Stimulated activated CD8-positive, alpha-beta memory T cell treated with anti-CD3 and anti-CD28 coated beads, Interleukin-15, amount 100 ng/mL, for 48 hours (primary cell): Measurements from ENCODE around the gene CXorf49.
"Not testable (repeated sequence)": the region's sequence is repeated elsewhere in the genome, so short reads cannot be mapped to it uniquely, and the experiment has no call there.

ENCODE experiments used
- DNase-seq, 2 donors: peaks; one replicate each; pipeline ENCODE4 v3.0.0-alpha.2; 2020; ENCODE audit warnings: low read depth in 2 of 2

Gene CXorf49

GRCh38 chrX:71718185-71718584 lies at the start of gene CXorf49:
CXorf49 (minus strand) TSS chrX:71718285; CDS start chrX:71718151, 134 bp downstream.
- DNase-seq, result not testable (repeated sequence)

- not testable (repeated sequence) for DNase-seq
Measured at GRCh38 chrX:71767134-71767533, 49.0 kb upstream of the CXorf49 start.

GRCh38 chrX:71765613-71766012 lies 47.5 kb upstream of the CXorf49 start:
- not testable (repeated sequence) for DNase-seq

- DNase-seq, result not testable (repeated sequence)
Measured at GRCh38 chrX:71764832-71765231, 46.7 kb upstream of the CXorf49 start.

- not testable (repeated sequence) for DNase-seq
Measured at GRCh38 chrX:71763049-71763448, 45.0 kb upstream of the CXorf49 start, which contains the start of gene CXorf49B. CXorf49B (plus strand) TSS chrX:71763349; CDS start chrX:71763424, 75 bp downstream.

- not testable (repeated sequence) for DNase-seq
Measured at GRCh38 chrX:71760688-71761281, 42.7 kb upstream of the CXorf49 start.

GRCh38 chrX:71720289-71720886 lies 2.3 kb upstream of the CXorf49 start:
- DNase-seq, result not testable (repeated sequence)

- DNase-seq, result not testable (repeated sequence)
Measured at GRCh38 chrX:71719195-71719594, 1.1 kb upstream of the CXorf49 start.

GRCh38 chrX:71716323-71716722 lies 1.8 kb downstream of the CXorf49 start:
- not testable (repeated sequence) for DNase-seq

- DNase-seq, result not testable (repeated sequence)
Measured at GRCh38 chrX:71715551-71715950, 2.5 kb downstream of the CXorf49 start.

- not testable (repeated sequence) for DNase-seq
Measured at GRCh38 chrX:71714064-71714463, 4.0 kb downstream of the CXorf49 start.

- DNase-seq, result not testable (repeated sequence)
Measured at GRCh38 chrX:71702853-71703252, 15.2 kb downstream of the CXorf49 start.

- not testable (repeated sequence) for DNase-seq
Measured at GRCh38 chrX:71699023-71699344, 19.1 kb downstream of the CXorf49 start.

- not testable (repeated sequence) for DNase-seq
Measured at GRCh38 chrX:71698299-71699022, 19.6 kb downstream of the CXorf49 start.

GRCh38 chrX:71697466-71698298 lies 20.4 kb downstream of the CXorf49 start:
- not testable (repeated sequence) for DNase-seq

GRCh38 chrX:71696641-71697465 lies 21.2 kb downstream of the CXorf49 start:
- not testable (repeated sequence) for DNase-seq

GRCh38 chrX:71679575-71680207 lies 38.4 kb downstream of the CXorf49 start:
- no peak for DNase-seq

GRCh38 chrX:71677195-71677594 lies 40.9 kb downstream of the CXorf49 start:
- not testable (repeated sequence) for DNase-seq

GRCh38 chrX:71676068-71676795 lies 41.9 kb downstream of the CXorf49 start:
- DNase-seq, result not testable (repeated sequence)

- not testable (repeated sequence) for DNase-seq
Measured at GRCh38 chrX:71675636-71676035, 42.4 kb downstream of the CXorf49 start.
